ENCODE results near the gene ARL2. TPM values are rescaled to one million over a fixed set of nuclear protein-coding genes. Genes with fewer than 3 reads are reported as not detected.

Gene ARL2
- total RNA-seq, 2 experiments from 2014 or later: 118 to 122 TPM

- ChIA-PET CTCF (no interaction called here), POLR2A (interaction anchor here (2.0 kb wide), 1 partner anchor 12 kb away, joined by 6 read pairs; no protein-coding TSS in a partner anchor)
- ATAC-seq: no peak
- Mint-ChIP-seq H3K4me3 (no peak overlapping the region), H3K36me3 (ENCODE audit: low read depth) (no peaks in the 10 kb centered on the region), H3K9me3 (no peaks in the 10 kb centered on the region), H3K27ac (no peak overlapping the region), H3K4me1 (ENCODE audit: low read depth) (peaks cover 2% of the 10 kb centered on the region), H3K27me3 (no peaks in the 10 kb centered on the region)
- TF ChIP-seq CTCF (IDR thresholded peaks at IDR 0.05): no peak
- DNase-seq: no peak
- intact Hi-C loops (cut with micrococcal nuclease): no loop called here
These were observed 52.4 kb downstream of the ARL2 start for GRCh38 chr11:65066315-65066714.

- intact Hi-C loops (cut with micrococcal nuclease): no loop called here
- no peak for DNase-seq
- no peaks in the 10 kb centered on the region for H3K9me3 Mint-ChIP-seq
- no peak for TF ChIP-seq CTCF (IDR thresholded peaks at IDR 0.05)
- H3K27ac Mint-ChIP-seq: no peak overlapping the region
- no peak overlapping the region for H3K4me3 Mint-ChIP-seq
- ATAC-seq: no peak
- POLR2A ChIA-PET: interaction anchor here (2.0 kb wide), 1 partner anchor 11 kb away, joined by 6 read pairs; no protein-coding TSS in a partner anchor
- CTCF ChIA-PET: no interaction called here
- H3K4me1 Mint-ChIP-seq (ENCODE audit: low read depth): peaks cover 2% of the 10 kb centered on the region
- H3K27me3 Mint-ChIP-seq: no peaks in the 10 kb centered on the region
- no peaks in the 10 kb centered on the region for H3K36me3 Mint-ChIP-seq (ENCODE audit: low read depth)
These were observed 52.9 kb downstream of the ARL2 start for GRCh38 chr11:65066805-65067291.

GRCh38 chr11:65067446-65067845, 53.5 kb downstream of the ARL2 start:
- H3K27me3 Mint-ChIP-seq: no peaks in the 10 kb centered on the region
- no peak for ATAC-seq
- no peaks in the 10 kb centered on the region for H3K9me3 Mint-ChIP-seq
- no peak overlapping the region for H3K27ac Mint-ChIP-seq
- POLR2A ChIA-PET: no interaction called here
- DNase-seq: no peak
- intact Hi-C loops (cut with micrococcal nuclease): no loop called here
- TF ChIP-seq CTCF (IDR thresholded peaks at IDR 0.05): no peak
- CTCF ChIA-PET: no interaction called here
- H3K36me3 Mint-ChIP-seq (ENCODE audit: low read depth): no peaks in the 10 kb centered on the region
- peaks cover 2% of the 10 kb centered on the region for H3K4me1 Mint-ChIP-seq (ENCODE audit: low read depth)
- no peak overlapping the region for H3K4me3 Mint-ChIP-seq

GRCh38 chr11:65069217-65069616, 55.3 kb downstream of the ARL2 start:
- peaks cover 2% of the 10 kb centered on the region for H3K4me1 Mint-ChIP-seq (ENCODE audit: low read depth)
- no peak overlapping the region for H3K4me3 Mint-ChIP-seq
- ChIA-PET CTCF (interaction anchor here (0.8 to 1.0 kb wide), 2 partner anchors 14 to 287 kb away, joined by 3 to 5 read pairs; no protein-coding TSS in a partner anchor), POLR2A (interaction anchor here (1.5 kb wide), 1 partner anchor 8 kb away, joined by 3 read pairs; no protein-coding TSS in a partner anchor)
- DNase-seq: no peak
- intact Hi-C loops (cut with micrococcal nuclease): no loop called here
- H3K27ac Mint-ChIP-seq: no peak overlapping the region
- H3K27me3 Mint-ChIP-seq: no peaks in the 10 kb centered on the region
- no peaks in the 10 kb centered on the region for H3K9me3 Mint-ChIP-seq
- no peak for ATAC-seq
- H3K36me3 Mint-ChIP-seq (ENCODE audit: low read depth): no peaks in the 10 kb centered on the region
- TF ChIP-seq CTCF (IDR thresholded peaks at IDR 0.05): no peak

Small RNAs within 50 kb of the gene (microRNA-seq; reads per million reads assigned to microRNA genes)
- not detected for gene MIR6879 (ENCODE audit: borderline microRNAs expressed, borderline replicate concordance)

Other genes with a start within 250 kb of the ARL2 start
- gene SF1, start 235.6 kb upstream of the ARL2 start, total RNA-seq: 100 to 1,000 TPM; 325 to 342 TPM
- gene MAP4K2, start 210.9 kb upstream of the ARL2 start, total RNA-seq: 10 to 100 TPM; 56.4 to 58.0 TPM
- 10 to 100 TPM; 25.8 to 29.0 TPM for gene MEN1, start 203.6 kb upstream of the ARL2 start, total RNA-seq
- gene CDC42BPG, start 169.5 kb upstream of the ARL2 start, total RNA-seq: under 1 TPM; 0.31 to 0.61 TPM
- 10 to 100 TPM; 60.3 to 65.1 TPM for gene EHD1, start 135.5 kb upstream of the ARL2 start, total RNA-seq
- gene ATG2A, start 97.0 kb upstream of the ARL2 start, total RNA-seq: 10 to 100 TPM; 17.1 to 17.5 TPM
- gene PPP2R5B, start 89.5 kb upstream of the ARL2 start, total RNA-seq: 10 to 100 TPM; 20.2 to 21.2 TPM
- not detected for gene GPHA2, start 78.3 kb upstream of the ARL2 start, total RNA-seq
- not detected for gene MAJIN, start 42.1 kb upstream of the ARL2 start, total RNA-seq
- gene BATF2, start 17.2 kb upstream of the ARL2 start, total RNA-seq: not detected
- 1 to 10 TPM; 4.7 to 5.7 TPM for gene SNX15, start 13.3 kb downstream of the ARL2 start, total RNA-seq
- gene SAC3D1, start 27.1 kb downstream of the ARL2 start, total RNA-seq: 10 to 100 TPM; 14.0 to 14.5 TPM
- gene NAALADL1, start 44.4 kb downstream of the ARL2 start, total RNA-seq: 1 to 10 TPM; 6.6 to 7.6 TPM
- gene CDCA5, start 69.9 kb downstream of the ARL2 start, total RNA-seq: 100 to 1,000 TPM; 112 TPM
- 10 to 100 TPM; 27.1 to 28.2 TPM for gene ZFPL1, start 70.1 kb downstream of the ARL2 start, total RNA-seq
- gene VPS51, start 82.1 kb downstream of the ARL2 start, total RNA-seq: 100 to 1,000 TPM; 103 TPM
- 10 to 100 TPM; 12.4 to 17.5 TPM for gene TM7SF2, start 97.7 kb downstream of the ARL2 start, total RNA-seq
- 10 to 100 TPM; 11.5 to 12.7 TPM for gene ZNHIT2, start 103.5 kb downstream of the ARL2 start, total RNA-seq
- gene FAU, start 108.0 kb downstream of the ARL2 start, total RNA-seq: 1,000 to 10,000 TPM; 1,112 to 1,137 TPM
- gene MRPL49, start 108.2 kb downstream of the ARL2 start, total RNA-seq: 10 to 100 TPM; 48.7 to 53.4 TPM
- 10 to 100 TPM; 20.6 to 26.8 TPM for gene SYVN1, start 120.4 kb downstream of the ARL2 start, total RNA-seq
- not detected for gene SPDYC, start 156.1 kb downstream of the ARL2 start, total RNA-seq
- 10 to 100 TPM; 72.6 to 74.7 TPM for gene CAPN1, start 167.8 kb downstream of the ARL2 start, total RNA-seq
- 10 to 100 TPM; 55.2 to 63.8 TPM for gene POLA2, start 247.8 kb downstream of the ARL2 start, total RNA-seq